Measurements from ENCODE around the gene RBPJ.

GRCh38 chr4:26451597-26451996 is 130.8 kb downstream of the RBPJ start:
- TF ChIP-seq FOXM1 (IDR thresholded peaks at IDR 0.05; ENCODE audit: borderline replicate concordance) (no peak), TARDBP (IDR thresholded peaks at IDR 0.05) (no peak), HDGF (IDR thresholded peaks at IDR 0.05; ENCODE audit: borderline replicate concordance) (no peak), SP1 (IDR thresholded peaks at IDR 0.05) (no peak), CTBP1 (IDR thresholded peaks at IDR 0.05; ENCODE audit: borderline replicate concordance) (no peak)
